ENCODE data around the gene PLXNA1.

The PLXNA1 gene

DNA sequence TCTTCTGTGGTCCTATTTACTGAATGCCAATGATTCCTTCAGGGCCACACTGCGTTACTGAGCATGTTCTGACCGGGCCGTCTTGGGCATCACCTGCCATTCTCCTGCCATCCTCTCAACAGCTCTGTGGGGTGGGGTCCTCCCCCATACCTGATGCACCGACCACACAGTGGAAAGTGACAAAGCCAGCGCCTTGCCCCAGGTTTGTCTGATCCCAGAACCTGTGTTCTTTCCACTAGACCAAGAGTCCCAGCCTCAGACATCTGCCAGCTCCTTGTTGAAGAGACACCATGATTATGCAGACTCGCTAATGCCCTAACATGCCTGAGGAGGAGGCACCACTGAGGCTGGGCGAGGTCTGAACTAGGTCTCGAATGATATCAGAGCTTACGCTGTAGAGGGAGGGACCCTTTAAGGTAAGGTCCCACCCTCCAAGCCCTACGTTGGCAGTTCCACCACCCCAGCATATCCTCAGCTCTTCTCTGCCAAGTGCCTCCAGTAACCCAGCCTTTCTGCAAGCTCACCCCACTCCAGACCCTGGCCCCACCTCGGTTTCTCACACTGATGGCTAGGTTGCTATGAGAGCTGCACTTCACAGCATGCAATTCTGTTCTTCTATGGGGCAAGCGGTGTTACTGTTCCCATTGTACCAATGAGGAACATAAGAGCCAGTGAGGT lies 29.8 kb upstream of the PLXNA1 start:
- no peak for DNase-seq (ENCODE audit: low spot score)

DNA sequence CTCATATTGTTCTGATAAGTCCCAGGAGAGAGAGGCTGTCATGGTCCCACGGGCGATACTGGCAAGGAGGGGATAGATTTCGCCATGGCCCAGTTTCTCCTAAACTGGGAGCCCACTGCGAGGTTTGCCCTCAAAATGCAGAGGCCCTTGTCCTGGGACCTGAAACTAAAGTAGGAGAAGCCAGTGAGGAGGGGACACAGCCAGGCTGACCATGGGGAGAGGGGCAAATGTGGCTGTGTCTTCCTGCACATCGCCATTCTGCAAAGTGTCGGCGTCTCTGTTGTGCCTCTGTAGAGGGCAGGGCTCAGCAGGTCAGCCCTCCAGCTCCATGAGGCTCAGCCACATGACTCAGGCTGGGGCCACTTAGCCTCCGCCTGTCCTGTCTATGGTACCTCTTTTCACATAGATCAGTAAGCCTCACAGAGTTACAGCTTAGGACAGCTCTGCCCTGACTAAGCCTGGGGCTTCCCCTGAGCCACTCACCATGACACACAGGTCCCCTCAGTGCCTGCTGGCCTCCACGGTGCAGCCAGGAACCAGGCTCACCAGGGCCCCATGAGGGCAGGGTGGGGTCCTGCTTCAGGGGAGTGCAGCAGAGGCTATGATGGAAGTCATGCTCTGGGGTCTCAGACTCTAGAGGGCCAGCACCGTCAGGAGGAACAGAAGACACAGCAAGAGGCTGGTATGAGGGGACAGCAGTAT lies 28.6 kb upstream of the PLXNA1 start:
- no peak for DNase-seq (ENCODE audit: low spot score)

DNA sequence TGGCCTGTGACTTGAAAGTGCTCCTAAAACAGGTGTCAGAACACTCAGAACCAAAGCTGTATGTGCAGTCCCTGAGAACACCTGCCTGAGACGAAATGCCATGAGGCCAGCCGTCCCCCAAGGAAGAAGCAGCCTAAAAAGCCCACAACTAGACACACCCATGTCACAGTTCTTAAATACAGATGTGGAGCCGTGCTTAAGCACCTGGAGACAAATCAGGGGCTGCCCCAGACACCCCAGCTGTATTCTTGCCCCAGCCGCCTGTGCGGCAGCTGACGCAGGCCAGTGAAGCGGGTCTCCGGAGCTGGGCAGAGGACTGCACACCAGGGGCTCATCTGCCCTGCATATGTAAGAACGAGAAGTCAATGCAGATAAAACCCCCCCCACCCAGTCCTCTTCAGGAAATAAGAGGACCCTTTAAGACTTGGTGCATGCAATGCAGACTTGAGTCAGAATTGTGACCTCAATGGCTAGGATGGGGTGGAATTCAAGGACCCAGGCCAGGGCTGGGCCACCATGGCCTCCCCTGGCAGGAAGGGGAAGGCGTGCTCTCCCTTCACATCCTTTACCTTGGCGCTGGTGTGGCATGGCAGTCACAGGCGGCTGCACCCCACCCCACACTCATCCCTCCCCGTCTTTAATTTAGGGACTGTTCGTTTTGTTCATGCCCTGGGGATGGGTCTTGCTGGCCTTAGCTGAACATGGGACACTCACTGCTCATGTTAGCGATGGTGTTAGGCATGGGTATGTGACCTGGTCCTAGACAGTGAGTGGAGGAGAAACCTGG lies 27.7 kb upstream of the PLXNA1 start:
- DNase-seq (ENCODE audit: low spot score), result peak; percentile 53

DNA sequence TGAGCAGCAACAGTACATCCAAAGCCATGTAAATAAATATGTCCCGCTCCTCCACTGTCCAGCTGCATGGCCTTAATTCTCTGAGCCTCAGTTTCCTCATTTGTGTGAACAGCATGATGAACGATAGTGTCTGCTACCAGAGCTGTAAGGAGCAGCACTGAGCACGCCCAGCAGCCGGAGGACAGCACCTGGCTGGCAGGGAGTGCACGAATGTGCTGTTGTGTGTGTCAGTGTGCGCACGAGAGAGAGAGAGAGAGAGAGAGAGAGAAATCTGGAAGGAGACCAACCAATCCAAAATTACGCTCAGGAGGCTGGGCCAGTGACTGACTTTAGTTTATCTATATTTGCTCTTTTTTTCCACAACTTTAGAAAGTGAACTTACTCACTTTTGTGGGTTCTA lies 26.6 kb upstream of the PLXNA1 start:
- no peak for DNase-seq (ENCODE audit: low spot score)

DNA sequence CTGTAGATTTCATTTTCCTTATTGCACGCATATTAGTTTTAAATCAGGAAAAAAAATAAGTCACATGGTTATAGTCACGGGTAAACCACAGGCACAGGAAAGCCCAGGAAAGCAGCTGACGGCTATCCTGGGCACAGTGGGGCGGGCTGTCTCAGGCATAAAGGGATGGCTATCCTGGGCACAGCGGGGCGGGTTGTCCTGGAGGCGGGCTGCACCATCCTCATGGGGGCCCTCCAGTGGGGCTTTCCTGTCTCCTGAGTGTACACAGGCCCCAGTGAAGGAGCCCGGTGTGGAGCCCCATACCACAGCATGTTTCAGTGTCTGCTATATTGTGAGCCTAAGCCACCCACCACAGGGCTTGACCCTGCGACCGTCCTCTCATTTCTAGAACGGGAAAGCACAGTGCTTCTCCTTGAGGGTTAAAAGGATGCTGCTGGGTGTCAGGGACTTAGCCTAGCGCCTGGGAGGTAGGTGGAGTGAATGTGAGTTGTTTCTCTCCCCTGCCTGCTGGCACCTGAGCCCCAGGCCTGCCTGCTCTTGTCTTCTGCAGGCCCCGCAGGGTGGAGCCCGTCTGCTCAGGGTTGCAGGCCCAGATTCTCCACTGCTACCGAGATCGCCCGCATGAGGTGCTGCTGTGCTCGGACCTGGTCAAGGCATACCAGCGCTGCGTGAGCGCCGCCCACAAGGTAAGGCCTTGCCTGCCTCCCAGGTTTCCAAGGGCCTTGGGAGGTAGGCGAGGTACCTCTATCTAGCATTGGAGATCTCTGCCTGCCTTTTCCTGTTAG lies 25.9 kb upstream of the PLXNA1 start:
- DNase-seq (ENCODE audit: low spot score), result no peak

DNA sequence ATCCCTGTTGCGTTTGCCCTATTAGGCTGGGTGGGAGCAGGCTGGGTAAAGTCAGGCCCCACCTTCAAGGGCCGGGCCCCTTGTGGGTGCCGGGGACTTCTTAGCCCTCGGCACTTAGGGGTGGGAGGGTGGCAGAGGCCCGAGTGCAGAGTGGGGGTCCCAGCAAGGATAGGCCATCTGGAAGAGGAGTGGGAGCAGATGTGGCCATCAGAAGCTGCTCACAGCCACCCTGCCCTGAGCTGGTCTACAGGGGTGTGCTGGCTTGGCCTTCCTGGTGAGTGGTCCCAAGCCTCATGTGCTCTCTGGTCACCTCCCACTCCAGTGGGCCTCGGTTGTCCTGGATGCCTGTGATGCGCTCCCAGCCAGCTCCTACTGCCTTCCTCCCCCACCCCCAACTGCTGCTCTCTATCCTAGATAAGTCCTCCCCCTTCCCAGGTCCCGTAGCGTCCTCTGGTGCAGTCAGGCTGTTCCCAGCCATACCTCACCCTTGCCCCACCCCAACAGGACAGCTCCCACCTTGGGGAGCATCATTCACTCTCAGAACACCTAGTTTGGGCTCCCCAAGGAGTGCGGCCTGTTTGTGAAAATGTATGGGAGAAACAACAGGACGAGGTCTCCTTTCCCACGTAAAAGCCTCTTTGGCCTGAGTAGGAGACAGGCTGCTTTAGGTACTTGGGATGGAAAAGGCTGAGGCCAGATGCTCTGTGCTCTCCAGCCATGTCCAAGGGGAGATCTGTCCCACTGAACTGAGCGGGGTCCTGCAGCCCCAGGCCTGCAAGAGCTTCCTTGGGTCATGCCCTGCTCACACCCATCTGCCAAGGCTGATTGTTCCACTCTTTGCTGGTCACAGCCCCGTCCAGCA lies 24.9 kb upstream of the PLXNA1 start:
- no peak for DNase-seq (ENCODE audit: low spot score)

DNA sequence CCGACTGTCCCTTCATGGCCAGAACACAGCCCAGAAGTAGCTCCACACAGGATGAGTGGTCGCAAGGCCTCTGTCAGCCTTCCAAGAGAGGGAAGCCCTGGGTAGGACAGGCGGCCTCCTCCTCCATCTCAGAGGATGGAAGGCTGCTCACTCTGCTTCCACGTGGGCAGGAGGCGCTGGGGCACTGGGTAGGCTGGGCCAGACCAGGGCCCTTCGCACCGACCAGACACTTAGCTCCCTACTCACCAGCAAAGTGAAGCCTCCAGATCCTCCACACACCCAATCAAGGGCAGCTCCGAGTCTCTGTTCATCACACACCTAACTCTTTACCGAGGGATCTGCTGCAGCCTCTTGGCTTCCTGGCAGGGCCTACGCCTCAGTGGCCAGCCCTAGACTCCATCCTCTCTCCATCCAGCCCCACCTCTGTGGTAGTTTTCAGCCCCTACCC lies 24.3 kb upstream of the PLXNA1 start:
- no peak for DNase-seq (ENCODE audit: low spot score)

DNA sequence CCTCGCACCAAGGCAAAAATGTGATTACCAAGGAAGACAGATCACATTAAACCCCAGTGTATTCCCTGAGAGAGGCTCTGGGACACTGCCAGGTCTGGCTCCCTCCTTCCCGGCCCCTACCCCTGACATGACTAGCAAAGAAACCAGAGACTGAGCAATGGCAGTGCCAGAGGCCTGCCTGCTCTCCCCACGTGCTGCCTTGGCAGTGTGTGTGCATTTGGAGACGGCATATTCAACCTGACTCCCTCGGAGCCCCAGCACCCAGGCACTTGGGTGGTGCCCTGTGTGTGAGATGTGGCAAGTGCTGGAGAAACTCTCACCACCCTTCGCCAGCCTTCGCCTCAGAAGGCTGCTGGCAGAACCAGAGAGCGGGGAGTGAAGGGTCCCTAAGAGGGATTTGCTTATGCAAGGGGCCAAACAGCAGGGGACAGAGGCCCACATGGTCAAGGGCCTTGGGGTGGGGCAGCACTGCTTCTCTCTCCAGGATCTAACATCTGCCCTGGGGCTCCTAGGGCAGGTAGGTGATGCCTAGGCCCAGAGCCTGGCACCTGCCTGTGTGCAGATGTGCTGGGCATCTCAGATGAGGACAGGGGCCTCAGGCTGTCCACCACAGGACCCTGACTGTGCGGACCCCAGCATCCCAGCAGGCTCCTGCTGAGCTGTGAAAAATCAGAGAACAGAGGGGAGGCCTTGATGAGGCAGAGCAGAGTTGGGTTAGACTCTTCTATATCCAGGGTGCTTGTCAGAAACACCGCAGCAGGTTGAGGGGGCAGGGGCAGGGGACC lies 23.6 kb upstream of the PLXNA1 start:
- no peak for DNase-seq (ENCODE audit: low spot score)

DNA sequence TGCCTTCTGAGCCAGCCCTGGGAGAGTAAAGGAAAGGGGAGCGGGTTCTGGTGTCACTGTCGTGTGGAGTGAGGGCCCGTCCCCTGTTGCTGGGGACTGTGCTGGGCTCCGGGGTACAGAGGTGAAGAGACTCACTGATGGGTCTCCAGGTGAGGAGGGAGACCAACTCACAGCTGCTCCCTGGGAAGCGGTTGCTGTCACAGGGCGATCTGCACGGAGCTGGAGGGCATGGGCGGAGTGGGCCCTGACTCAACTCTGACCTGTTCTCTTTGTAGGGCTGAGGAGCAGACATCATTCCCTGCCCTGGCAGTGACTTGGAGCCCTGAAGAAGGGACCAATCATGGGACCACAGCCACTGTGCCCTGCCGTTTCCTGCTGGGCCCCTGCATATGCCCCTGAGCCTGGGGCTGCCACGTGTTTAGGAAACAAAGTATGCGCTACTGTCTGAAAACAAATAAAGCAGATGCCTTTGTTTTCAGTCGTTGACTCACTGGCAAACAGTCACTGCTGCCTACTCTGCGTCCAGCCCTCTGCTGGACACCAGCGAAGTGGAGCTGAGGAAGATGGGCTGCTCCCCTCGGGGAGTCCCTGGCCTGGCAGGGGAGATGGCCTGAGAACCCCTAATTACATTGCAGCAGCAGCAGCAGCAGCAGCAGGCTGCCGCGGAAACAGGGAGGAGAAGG lies 22.9 kb upstream of the PLXNA1 start:
- DNase-seq (ENCODE audit: low spot score), result no peak

DNA sequence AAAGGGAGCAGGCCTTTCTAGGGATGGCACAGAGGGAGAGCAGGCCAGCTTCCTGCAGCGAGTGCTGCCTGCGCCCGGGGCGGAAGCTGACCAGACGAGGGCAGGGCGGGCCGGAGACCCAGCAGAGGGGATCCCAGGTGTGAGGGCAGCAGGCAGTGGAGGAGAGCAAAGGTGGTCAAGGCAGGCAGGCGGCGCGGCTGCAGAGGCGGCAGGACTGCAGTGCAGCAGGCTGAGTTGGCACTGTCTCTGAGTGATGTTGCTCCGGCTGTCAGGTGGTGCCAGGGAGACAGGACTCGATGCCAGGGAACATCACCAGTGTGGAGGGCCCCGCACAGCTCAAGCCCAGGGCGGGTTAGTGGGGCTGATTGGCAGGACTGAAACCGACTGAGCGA lies 22.3 kb upstream of the PLXNA1 start:
- DNase-seq (ENCODE audit: low spot score), result no peak

DNA sequence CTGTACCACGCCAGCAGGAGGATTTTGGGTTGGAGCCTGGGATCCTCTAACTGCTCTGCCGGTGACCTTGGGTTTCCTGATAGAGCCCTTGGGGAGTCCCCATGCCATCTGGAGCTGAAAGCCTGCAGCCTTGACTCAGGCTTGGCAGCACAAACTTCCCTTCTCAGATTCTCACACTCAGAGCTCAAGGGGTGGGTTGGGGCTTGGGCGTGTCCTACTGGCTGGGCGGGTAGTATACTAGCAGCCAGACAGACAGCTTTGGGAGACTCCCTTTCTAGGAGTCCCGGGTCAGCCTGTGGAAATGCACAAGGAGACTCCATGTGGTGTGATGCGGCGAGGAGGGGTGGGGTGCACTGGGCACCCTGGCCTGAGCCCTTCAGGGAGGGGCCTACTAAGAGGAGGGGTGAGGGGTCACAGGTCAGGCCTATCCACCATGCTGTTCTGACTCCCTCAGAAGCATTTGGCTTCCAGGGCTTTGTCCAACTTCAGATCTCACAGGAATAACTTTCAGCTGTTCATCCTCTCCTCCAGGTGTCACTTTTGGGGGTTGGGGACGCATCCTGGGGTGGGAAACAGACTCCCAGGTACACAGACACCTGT lies 21.6 kb upstream of the PLXNA1 start:
- no peak for DNase-seq (ENCODE audit: low spot score)

DNA sequence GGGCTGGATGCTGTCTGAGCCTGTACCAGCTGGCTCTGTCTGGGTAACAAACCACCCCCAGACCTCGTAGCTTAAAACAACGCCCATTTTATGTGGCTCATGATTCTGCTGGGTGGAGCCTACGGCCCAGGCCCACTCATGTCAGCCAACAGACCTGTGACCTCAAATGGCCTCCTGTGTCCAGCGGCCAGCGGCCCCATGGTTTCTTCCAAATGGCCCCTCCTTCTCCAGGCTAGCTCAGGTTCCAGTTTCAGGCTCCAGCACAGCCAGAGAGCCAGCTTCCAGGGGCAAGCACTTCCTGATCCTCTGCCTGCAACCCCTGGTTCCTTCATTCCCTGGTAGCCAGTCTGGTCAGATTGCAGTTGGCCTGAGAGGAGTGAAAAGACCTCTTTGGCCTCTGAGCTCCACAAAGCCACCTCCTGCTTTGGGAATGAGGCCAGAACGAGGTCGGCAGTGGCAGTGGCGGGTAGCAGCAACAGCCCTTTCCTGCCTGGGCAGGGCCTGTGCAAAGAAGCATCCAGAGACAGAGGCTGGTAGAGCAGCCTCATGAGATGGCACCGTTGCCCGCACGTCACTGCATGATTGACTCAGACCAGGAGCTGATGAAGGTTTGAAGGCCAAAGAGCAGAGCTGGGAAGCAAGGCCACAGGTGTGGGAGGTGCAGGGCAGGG lies 21.0 kb upstream of the PLXNA1 start:
- no peak for DNase-seq (ENCODE audit: low spot score)

DNA sequence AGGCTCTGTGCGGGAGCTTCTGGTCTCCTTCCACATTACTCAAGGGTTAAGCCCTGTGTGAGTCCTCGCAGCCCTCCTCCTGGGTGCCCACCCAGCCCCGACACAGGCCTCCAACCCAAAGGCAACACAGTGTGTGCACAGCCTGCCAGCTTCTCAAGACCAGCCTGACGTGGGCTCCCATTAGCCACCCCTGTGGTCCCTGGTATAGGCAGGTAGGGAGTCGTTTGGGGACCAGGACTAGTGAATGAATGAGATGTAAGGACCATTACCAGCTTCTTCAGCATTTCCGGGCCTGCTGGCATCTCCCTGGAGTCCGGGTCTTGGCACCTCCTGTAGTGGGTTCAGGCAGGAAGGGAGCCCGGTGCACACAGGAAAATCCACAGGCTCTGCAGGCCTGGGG lies 20.2 kb upstream of the PLXNA1 start:
- DNase-seq (ENCODE audit: low spot score), result no peak

DNA sequence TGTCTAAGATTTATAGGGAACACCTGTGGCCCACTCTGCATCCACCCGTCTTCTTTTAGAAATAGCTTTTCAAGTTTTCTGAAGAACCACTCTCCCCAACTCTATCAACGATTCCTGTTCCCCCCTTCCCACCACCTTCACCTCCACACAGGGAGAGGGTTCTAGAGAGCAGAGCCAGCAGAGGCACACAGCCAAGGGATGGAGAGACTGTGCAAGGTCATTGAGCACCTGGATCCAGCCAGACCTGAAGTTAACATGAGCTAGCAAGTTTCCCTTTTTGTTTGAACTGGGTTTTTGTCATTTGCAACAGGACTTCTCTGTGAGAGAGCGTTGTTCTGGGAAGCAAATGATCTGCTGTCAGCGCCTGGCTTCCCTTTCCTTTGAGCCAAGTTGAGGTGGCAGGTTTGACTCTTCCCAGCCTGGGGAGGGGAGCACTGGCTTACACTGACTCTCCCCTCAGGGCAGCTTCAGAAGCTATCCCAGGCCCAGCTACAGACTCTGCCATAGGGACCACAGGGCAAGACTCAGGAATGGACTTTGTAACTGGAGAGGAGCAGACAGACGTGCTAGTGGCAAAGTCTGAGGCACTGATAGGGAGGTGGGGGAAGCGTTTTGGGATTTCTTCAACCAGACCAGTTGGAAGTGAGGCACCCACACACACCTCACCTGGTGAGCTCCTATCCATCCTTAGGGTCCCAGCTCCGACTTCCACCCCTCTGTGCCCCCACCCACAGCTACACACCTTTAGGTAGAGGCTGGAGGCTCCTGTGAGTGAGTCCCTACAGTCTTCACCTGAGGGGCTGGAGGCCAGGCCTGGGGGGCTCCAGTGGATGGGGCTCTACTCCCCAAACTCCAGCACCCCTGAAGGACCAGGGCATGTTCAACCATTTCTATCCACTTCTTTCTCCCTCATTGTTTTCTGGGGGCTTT lies 19.4 kb upstream of the PLXNA1 start:
- DNase-seq (ENCODE audit: low spot score), result no peak

DNA sequence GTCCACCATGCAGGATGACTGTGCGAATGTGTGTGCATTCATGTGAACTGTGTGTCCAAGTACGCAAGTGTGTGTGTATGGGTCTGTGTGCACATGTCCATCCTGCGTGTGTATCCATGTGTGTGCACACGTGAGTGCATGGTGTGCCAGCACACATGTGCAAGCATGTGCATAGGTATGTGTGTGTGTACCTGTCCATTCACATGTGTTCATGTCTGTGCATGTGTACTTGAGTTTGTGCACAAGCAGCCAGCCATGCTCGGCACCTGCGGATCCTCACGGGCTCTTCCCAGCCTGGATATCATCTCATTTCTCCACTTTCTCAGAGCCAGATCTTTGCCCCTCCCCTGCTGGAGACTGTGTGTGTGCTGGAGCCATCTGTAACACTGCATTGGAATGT lies 18.7 kb upstream of the PLXNA1 start:
- DNase-seq (ENCODE audit: low spot score), result no peak

DNA sequence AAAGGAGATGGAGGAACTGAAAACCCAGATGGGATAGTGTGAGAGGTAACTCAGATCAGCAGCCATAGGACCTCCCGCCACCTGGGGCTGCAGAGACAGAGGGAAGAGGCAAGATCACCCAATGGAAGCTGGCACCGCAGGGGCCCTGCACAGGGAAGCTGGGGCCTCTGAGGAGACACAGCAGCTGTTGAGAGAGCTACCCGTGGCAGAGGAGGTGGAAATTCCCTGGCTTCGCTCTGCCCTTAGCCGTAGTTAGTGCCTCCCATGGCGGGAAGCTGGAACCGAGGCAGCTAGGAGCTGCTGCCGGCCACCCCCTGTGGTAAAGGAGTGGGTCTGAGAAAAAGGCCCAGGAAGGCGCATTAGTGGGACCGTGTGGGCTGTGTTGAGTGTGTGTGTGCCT lies 18.0 kb upstream of the PLXNA1 start:
- DNase-seq (ENCODE audit: low spot score), result no peak

DNA sequence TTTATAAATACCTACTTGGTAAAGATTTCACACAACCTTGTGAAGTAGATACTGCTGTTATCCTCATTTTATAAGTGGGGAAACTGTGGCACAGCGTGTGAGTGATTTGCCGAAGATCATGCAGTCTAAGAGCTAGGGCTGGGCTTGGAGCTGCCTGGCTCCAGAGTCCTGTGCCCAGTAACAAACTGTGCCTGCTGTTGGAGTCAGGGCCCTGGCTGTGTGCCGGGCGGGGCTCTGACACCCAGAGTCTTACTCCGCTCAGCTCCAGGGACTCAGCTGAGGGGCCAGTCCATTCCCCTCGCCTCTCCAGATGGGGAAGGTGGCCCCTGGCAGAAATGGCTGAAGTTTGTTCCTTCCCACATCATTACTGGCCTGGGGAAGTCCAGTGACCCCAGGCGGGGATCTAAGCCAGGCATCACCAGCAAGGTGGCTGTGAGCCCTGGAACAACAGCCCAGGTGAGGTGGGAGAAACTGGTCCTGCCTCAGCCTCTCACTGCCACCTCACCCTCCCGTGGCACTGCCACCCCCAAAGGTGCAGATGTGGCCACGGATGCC lies 17.3 kb upstream of the PLXNA1 start:
- DNase-seq (ENCODE audit: low spot score), result no peak

DNA sequence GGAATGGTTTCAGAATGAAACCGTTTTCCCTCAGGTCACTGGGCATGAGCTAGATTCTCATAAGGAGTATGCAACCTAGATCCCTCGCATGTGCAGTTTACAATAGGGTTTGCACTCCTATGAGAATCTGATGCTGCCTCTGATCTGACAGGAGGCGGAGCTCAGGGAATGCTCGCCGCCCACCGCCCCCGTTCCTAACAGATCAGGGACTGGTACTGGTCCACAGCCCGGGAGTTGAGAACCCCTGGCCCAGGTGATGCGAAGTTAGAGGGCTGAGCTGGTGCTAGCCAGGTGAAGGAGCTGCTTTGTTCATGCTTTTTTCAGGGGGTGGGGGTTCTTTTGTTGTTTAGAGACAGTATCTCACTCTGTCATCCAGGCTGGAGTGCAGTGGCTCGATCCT lies 15.5 kb upstream of the PLXNA1 start:
- no peak for DNase-seq (ENCODE audit: low spot score)

Data from germinal center (tissue), 1 donor.